ENCODE measurements around the gene FBXO27. TPM values are rescaled to one million over a fixed set of nuclear protein-coding genes. Genes with fewer than 3 reads are reported as not detected.

Gene FBXO27
- total RNA-seq, 2 donors from 2014 or later, result 5.1 to 7.2 TPM

- no peak for DNase-seq (ENCODE audit: low spot score)
- no peak overlapping the region for H3K4me3 ChIP-seq
- H3K27me3 ChIP-seq, result no peaks in the 10 kb centered on the region
- H3K27ac ChIP-seq, result no peak overlapping the region
- H3K4me1 ChIP-seq, result peaks cover 0 to 7% of the 10 kb centered on the region in 2 donors
- H3K36me3 ChIP-seq, result no peaks in the 10 kb centered on the region
- H3K9me3 ChIP-seq, result no peaks in the 10 kb centered on the region
- TF ChIP-seq CTCF (IDR thresholded peaks at IDR 0.05), result no peak
Measured at GRCh38 chr19:39037194-39037593, 4.8 kb upstream of the FBXO27 start.

GRCh38 chr19:39036581-39036980 lies 4.2 kb upstream of the FBXO27 start:
- Histone ChIP-seq H3K4me3 (no peak overlapping the region), H3K9me3 (no peaks in the 10 kb centered on the region), H3K27ac (no peak overlapping the region), H3K36me3 (no peaks in the 10 kb centered on the region), H3K4me1 (peaks cover 0 to 13% of the 10 kb centered on the region in 2 donors), H3K27me3 (no peaks in the 10 kb centered on the region)
- no peak for TF ChIP-seq CTCF (IDR thresholded peaks at IDR 0.05)
- no peak for DNase-seq (ENCODE audit: low spot score)

GRCh38 chr19:39031368-39032062 lies 834 bp downstream of the FBXO27 start:
- no peaks in the 10 kb centered on the region for H3K27me3 ChIP-seq

GRCh38 chr19:39030854-39031367 lies 1.4 kb downstream of the FBXO27 start:
- H3K27ac ChIP-seq, result peak overlapping the region; percentile 81 to 84

More at GRCh38 chr19:39031368-39032062, 834 bp downstream of the FBXO27 start:
- Histone ChIP-seq H3K27ac (peak overlapping the region; percentile 81 to 84), H3K4me3 (peak overlapping the region; percentile 57 to 72), H3K9me3 (no peaks in the 10 kb centered on the region), H3K36me3 (peaks cover 4% of the 10 kb centered on the region), H3K4me1 (peaks cover 0 to 24% of the 10 kb centered on the region in 2 donors)
- DNase-seq (ENCODE audit: low spot score), result peak; percentile 71
- TF ChIP-seq CTCF (IDR thresholded peaks at IDR 0.05), result no peak

GRCh38 chr19:39024875-39025641 lies 7.3 kb downstream of the FBXO27 start:
- no peak for DNase-seq (ENCODE audit: low spot score)
- TF ChIP-seq CTCF (IDR thresholded peaks at IDR 0.05), result no peak

More at GRCh38 chr19:39030854-39031367, 1.4 kb downstream of the FBXO27 start:
- H3K4me1 ChIP-seq, result peaks cover 0 to 24% of the 10 kb centered on the region in 2 donors
- H3K27me3 ChIP-seq, result no peaks in the 10 kb centered on the region
- no peak for DNase-seq (ENCODE audit: low spot score)
- no peak for TF ChIP-seq CTCF (IDR thresholded peaks at IDR 0.05)
- H3K9me3 ChIP-seq, result no peaks in the 10 kb centered on the region
- peaks cover 4% of the 10 kb centered on the region for H3K36me3 ChIP-seq
- peak overlapping the region; percentile 57 to 72 for H3K4me3 ChIP-seq

More at GRCh38 chr19:39024875-39025641, 7.3 kb downstream of the FBXO27 start:
- Histone ChIP-seq H3K36me3 (peaks cover 4% of the 10 kb centered on the region), H3K27ac (no peak overlapping the region), H3K9me3 (no peaks in the 10 kb centered on the region), H3K4me3 (no peak overlapping the region), H3K27me3 (no peaks in the 10 kb centered on the region), H3K4me1 (no peaks in the 10 kb centered on the region)
